ENCODE results near the gene NTS.

Gene NTS

DNA sequence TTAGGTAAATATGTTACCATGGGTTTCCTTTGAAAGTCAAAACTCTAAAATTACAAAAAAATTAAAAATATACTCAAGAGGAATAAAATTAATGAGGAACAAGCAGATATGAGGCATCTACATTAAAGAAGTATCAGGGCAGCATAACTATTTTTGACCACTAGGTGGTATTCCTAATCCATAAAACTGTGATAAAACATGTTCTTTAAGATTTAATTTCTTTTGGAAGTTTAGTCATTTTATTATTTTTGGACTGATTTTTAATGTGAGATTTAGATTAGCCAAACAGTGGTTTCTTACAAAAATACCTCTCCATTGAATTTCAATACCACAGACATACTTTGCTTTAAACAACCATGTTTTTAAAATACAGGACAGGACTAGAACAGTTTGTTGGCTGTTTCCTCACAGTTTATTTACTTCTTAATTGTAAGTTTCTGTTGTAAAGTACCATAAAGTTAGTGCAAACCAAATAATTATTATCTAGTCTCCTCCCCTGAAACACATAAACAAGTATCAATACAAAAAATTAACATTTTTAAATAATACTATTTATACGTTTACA lies 49.8 kb downstream of the NTS start:
- Histone ChIP-seq H3K4me3 (ENCODE audit: low read depth, low read length) (no peak overlapping the region), H3K36me3 (ENCODE audit: control insufficient read depth in 2 of 2, insufficient read depth in 1 of 2, low read length in 2 of 2) (no peaks in the 10 kb centered on the region), H3K9me3 (ENCODE audit: control insufficient read depth, insufficient read depth, low read depth, low read length) (no peaks in the 10 kb centered on the region), H3K27ac (ENCODE audit: extremely low read depth, low read depth, low read length) (no peak overlapping the region), H3K4me1 (ENCODE audit: control insufficient read depth, insufficient read depth, low read length) (no peaks in the 10 kb centered on the region)
- ChIA-PET POLR2A (no interaction called here), CTCF (interaction anchor here (0.6 to 3.1 kb wide), 12 partner anchors 12 to 1218 kb away, joined by 3 to 22 read pairs (median 3); no protein-coding TSS in a partner anchor)
- no peak for TF ChIP-seq PRDM1 (tag by site-specific recombination; IDR thresholded peaks at IDR 0.05)
- no peak for TF ChIP-seq ZNF146 (tag by site-specific recombination; IDR thresholded peaks at IDR 0.05)
- peak; percentile 73 for TF ChIP-seq ZNF654 (tag by site-specific recombination; IDR thresholded peaks at IDR 0.05; ENCODE audit: low read depth)

DNA sequence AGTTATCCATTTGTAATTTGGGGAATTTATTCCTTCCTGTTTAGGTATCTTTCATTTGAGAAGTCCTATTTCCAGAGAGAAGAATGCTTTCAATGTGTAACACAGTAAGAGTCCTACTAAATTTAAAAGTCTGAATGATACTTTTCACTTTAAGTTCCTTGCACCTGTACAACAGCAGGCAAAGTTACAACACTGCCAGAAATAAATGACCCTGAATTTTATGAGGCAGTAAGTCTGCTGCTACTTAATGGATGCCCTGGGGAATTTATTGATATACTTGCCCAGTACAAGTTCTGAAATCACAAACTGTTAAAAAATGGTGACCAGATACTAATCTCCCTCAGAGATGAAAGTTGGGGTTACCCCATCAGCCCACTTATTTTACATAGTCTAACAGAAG lies 53.1 kb downstream of the NTS start:
- CTCF ChIA-PET, result interaction anchor here (1.1 kb wide), 1 partner anchor 24 kb away, joined by 3 read pairs; no protein-coding TSS in a partner anchor
- Histone ChIP-seq H3K9me3 (ENCODE audit: control insufficient read depth, insufficient read depth, low read depth, low read length) (no peaks in the 10 kb centered on the region), H3K4me3 (ENCODE audit: low read depth, low read length) (no peak overlapping the region), H3K27ac (ENCODE audit: extremely low read depth, low read depth, low read length) (no peak overlapping the region), H3K36me3 (ENCODE audit: control insufficient read depth in 2 of 2, insufficient read depth in 1 of 2, low read length in 2 of 2) (no peaks in the 10 kb centered on the region), H3K4me1 (ENCODE audit: control insufficient read depth, insufficient read depth, low read length) (no peaks in the 10 kb centered on the region)
- TF ChIP-seq ZNF324 (tag by site-specific recombination; IDR thresholded peaks at IDR 0.05), result no peak
- no peak for TF ChIP-seq GLI2 (tag by site-specific recombination; IDR thresholded peaks at IDR 0.05; ENCODE audit: borderline replicate concordance, low read depth)
- no peak for TF ChIP-seq SP7 (tag by site-specific recombination; IDR thresholded peaks at IDR 0.05)
- no peak for TF ChIP-seq ZNF596 (tag by site-specific recombination; IDR thresholded peaks at IDR 0.05)
- no peak for TF ChIP-seq ZNF654 (tag by site-specific recombination; IDR thresholded peaks at IDR 0.05; ENCODE audit: low read depth)
- TF ChIP-seq, protein P1, sequence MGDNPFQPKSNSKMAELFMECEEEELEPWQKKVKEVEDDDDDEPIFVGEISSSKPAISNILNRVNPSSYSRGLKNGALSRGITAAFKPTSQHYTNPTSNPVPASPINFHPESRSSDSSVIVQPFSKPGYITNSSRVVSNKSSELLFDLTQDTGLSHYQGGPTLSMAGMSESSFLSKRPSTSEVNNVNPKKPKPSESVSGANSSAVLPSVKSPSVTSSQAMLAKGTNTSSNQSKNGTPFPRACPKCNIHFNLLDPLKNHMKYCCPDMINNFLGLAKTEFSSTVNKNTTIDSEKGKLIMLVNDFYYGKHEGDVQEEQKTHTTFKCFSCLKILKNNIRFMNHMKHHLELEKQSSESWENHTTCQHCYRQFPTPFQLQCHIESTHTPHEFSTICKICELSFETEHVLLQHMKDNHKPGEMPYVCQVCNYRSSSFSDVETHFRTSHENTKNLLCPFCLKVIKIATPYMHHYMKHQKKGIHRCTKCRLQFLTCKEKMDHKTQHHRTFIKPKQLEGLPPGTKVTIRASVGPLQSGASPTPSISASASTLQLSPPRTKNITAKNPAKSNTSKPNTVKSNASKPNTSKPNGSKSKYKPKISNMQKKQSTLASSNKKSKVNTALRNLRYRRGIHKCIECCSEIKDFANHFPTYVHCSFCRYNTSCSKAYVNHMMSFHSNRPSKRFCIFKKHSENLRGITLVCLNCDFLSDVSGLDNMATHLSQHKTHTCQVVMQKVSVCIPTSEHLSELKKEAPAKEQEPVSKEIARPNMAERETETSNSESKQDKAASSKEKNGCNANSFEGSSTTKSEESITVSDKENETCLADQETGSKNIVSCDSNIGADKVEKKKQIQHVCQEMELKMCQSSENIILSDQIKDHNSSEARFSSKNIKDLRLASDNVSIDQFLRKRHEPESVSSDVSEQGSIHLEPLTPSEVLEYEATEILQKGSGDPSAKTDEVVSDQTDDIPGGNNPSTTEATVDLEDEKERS (tag by site-specific recombination; IDR thresholded peaks at IDR 0.05), result no peak
- TF ChIP-seq ZNF37A (tag by site-specific recombination; IDR thresholded peaks at IDR 0.05), result no peak
- no peak for TF ChIP-seq ZSCAN23 (tag by site-specific recombination; IDR thresholded peaks at IDR 0.05)
- no peak for TF ChIP-seq ZNF311 (tag by site-specific recombination; IDR thresholded peaks at IDR 0.05; ENCODE audit: borderline replicate concordance)
- TF ChIP-seq, protein P2, sequence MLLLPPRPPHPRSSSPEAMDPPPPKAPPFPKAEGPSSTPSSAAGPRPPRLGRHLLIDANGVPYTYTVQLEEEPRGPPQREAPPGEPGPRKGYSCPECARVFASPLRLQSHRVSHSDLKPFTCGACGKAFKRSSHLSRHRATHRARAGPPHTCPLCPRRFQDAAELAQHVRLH (tag by site-specific recombination; IDR thresholded peaks at IDR 0.05), result no peak
- TF ChIP-seq, protein P3, sequence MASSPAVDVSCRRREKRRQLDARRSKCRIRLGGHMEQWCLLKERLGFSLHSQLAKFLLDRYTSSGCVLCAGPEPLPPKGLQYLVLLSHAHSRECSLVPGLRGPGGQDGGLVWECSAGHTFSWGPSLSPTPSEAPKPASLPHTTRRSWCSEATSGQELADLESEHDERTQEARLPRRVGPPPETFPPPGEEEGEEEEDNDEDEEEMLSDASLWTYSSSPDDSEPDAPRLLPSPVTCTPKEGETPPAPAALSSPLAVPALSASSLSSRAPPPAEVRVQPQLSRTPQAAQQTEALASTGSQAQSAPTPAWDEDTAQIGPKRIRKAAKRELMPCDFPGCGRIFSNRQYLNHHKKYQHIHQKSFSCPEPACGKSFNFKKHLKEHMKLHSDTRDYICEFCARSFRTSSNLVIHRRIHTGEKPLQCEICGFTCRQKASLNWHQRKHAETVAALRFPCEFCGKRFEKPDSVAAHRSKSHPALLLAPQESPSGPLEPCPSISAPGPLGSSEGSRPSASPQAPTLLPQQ (tag by site-specific recombination; IDR thresholded peaks at IDR 0.05), result no peak
- TF ChIP-seq, protein P4, sequence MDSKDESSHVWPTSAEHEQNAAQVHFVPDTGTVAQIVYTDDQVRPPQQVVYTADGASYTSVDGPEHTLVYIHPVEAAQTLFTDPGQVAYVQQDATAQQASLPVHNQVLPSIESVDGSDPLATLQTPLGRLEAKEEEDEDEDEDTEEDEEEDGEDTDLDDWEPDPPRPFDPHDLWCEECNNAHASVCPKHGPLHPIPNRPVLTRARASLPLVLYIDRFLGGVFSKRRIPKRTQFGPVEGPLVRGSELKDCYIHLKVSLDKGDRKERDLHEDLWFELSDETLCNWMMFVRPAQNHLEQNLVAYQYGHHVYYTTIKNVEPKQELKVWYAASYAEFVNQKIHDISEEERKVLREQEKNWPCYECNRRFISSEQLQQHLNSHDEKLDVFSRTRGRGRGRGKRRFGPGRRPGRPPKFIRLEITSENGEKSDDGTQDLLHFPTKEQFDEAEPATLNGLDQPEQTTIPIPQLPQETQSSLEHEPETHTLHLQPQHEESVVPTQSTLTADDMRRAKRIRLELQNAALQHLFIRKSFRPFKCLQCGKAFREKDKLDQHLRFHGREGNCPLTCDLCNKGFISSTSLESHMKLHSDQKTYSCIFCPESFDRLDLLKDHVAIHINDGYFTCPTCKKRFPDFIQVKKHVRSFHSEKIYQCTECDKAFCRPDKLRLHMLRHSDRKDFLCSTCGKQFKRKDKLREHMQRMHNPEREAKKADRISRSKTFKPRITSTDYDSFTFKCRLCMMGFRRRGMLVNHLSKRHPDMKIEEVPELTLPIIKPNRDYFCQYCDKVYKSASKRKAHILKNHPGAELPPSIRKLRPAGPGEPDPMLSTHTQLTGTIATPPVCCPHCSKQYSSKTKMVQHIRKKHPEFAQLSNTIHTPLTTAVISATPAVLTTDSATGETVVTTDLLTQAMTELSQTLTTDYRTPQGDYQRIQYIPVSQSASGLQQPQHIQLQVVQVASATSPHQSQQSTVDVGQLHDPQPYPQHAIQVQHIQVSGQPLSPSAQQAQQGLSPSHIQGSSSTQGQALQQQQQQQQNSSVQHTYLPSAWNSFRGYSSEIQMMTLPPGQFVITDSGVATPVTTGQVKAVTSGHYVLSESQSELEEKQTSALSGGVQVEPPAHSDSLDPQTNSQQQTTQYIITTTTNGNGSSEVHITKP (tag by site-specific recombination; IDR thresholded peaks at IDR 0.05), result no peak
- TF ChIP-seq ZNF837 (tag by site-specific recombination; IDR thresholded peaks at IDR 0.05), result no peak
- TF ChIP-seq HOXA7 (CRISPR knock-in tag; IDR thresholded peaks at IDR 0.05; ENCODE audit: borderline replicate concordance), result no peak
- TF ChIP-seq, protein P5, sequence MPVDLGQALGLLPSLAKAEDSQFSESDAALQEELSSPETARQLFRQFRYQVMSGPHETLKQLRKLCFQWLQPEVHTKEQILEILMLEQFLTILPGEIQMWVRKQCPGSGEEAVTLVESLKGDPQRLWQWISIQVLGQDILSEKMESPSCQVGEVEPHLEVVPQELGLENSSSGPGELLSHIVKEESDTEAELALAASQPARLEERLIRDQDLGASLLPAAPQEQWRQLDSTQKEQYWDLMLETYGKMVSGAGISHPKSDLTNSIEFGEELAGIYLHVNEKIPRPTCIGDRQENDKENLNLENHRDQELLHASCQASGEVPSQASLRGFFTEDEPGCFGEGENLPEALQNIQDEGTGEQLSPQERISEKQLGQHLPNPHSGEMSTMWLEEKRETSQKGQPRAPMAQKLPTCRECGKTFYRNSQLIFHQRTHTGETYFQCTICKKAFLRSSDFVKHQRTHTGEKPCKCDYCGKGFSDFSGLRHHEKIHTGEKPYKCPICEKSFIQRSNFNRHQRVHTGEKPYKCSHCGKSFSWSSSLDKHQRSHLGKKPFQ (tag by site-specific recombination; IDR thresholded peaks at IDR 0.05), result no peak
- POLR2A ChIA-PET, result no interaction called here
